ENCODE results near the gene DPAGT1. TPM values are rescaled to one million over a fixed set of nuclear protein-coding genes. Genes with fewer than 3 reads are reported as not detected.

Gene DPAGT1
- total and polyA plus RNA-seq, 2 experiments from 2014 or later = 37.2 to 52.6 TPM

- H3K36me3 Mint-ChIP-seq (ENCODE audit: low read depth) = peaks cover 76% of the 10 kb centered on the region
- no peak for TF ChIP-seq NANOG (IDR thresholded peaks at IDR 0.05; ENCODE audit: borderline replicate concordance)
- no peak for TF ChIP-seq ETS1 (IDR thresholded peaks at IDR 0.05)
- no peak for TF ChIP-seq POLR2AphosphoS5 (IDR thresholded peaks at IDR 0.05; ENCODE audit: low read depth)
- no peak for TF ChIP-seq CTCF (conservative IDR thresholded peaks at IDR 0.05; ENCODE audit: low read depth in 2 of 2)
- TF ChIP-seq STAT1 (IDR thresholded peaks at IDR 0.05; ENCODE audit: unreplicated experiment) = no peak
- no peak for TF ChIP-seq ZNF462 (CRISPR knock-in tag; IDR thresholded peaks at IDR 0.05)
- H4K20me1 ChIP-seq (replicated peaks; ENCODE audit: insufficient read depth) = peaks cover 31% of the 10 kb centered on the region
Observed at GRCh38 chr11:119054418-119054817, 47.2 kb downstream of the DPAGT1 start.

More at GRCh38 chr11:119054418-119054817, 47.2 kb downstream of the DPAGT1 start:
- Mint-ChIP-seq H3K27me3 (ENCODE audit: insufficient read depth, low read depth, poor library complexity) (peaks cover 17% of the 10 kb centered on the region), H3K27ac (no peak overlapping the region), H3K4me1 (peaks cover 14% of the 10 kb centered on the region), H3K4me3 (peak overlapping the region; percentile 50; the same call in 2 of the 3 replicates), H3K9me3 (peaks cover 7% of the 10 kb centered on the region; the same call in 1 of the 3 replicates)
- Histone ChIP-seq H3K27me3 (ENCODE audit: insufficient read depth) (no peaks in the 10 kb centered on the region), H2AFZ (no peak overlapping the region), H3K27ac (ENCODE audit: low read depth) (no peak overlapping the region), H3K4me3 (no peak overlapping the region), H3F3A (replicated peaks; ENCODE audit: low read depth) (peaks cover 16% of the 10 kb centered on the region), H3K4me1 (ENCODE audit: insufficient read depth) (peaks cover 14% of the 10 kb centered on the region), H3K79me2 (replicated peaks; ENCODE audit: insufficient read depth) (peaks cover 43% of the 10 kb centered on the region), H3K4me2 (no peak overlapping the region), H3K36me3 (ENCODE audit: insufficient read depth) (peaks cover 52% of the 10 kb centered on the region), H3K9me2 (ENCODE audit: insufficient read depth) (no peaks in the 10 kb centered on the region)
- DNase-seq (ENCODE audit: low spot score) (no peak), ATAC-seq (no peak)

All from GM23338 (cell line).